HT1080 (cell line): ENCODE results near the gene UNC93B1. TPM values are rescaled to one million over a fixed set of nuclear protein-coding genes. Genes with fewer than 3 reads are reported as not detected.
"Not testable (repeated sequence)": the region's sequence is repeated elsewhere in the genome, so short reads cannot be mapped to it uniquely, and the experiment has no call there.

Source experiments
- DNase-seq: peaks from one replicate; pipeline ENCODE4 v3.0.0-alpha.2; 2015; ENCODE audit warnings: low read depth
- total RNA-seq: library from RNA; depleted of rRNA; stranded (reverse); fragments of >200 nt; shearing (Covaris generic); gene quantifications from 2 replicates; pipeline ENCODE4 v1.2.3, GENCODE V29; 2014

Gene UNC93B1
- total RNA-seq, 1 experiment from 2014 or later = 18.7 TPM

DNA sequence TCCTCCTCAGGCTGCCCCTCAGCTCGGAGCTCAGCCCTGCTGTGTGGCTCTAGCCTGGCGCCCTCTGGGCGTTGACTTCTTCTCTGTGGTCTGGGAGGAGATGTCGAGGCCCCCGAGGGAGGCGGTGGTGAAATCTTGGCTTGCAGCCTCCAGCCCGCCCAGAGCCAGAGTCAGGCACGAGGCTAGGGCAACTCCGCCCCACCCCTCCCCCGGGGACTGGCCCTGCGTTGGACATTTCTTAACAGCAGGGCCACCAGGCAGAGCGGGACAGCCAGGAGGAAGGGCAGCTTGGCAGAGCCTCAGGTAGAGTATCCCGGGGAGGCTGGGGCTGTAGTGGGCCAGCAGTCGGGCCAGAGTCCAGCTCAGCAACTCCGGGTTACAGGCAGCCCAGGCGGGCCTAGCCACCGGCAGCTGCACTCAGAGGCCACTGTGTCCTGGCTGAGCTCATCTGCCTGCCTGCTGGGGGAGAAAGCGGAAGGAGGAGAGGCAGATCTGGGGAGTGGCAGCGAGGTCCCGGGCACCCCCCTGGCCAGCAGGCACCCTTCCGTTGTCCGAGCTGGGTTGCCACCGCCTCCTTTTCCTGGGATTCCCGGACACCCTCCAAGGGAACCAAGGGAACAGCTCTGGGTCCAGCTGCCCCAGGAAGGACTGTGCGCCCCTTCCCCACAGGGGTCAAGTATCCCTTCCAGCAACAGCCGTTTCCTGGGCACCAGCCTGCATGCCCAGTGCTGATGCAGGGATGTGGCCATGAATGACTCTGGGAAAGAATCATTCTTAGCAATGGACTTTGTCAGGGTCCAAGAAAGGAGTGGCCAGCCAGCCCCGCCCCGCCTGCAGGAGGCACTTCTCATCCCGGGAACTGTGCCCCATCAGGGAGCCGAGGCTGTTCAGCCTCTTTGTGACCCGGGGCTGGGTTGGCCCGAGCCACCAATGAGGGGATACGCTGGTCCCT, 6.5 kb upstream of the UNC93B1 start, which contains the start of gene ALDH3B1:
TSS of gene ALDH3B1 (plus strand) at position 238 of the 952 bp plus-strand sequence. CDS start 4,971 bp downstream, outside the sequence.
- DNase-seq = peak; percentile 94

DNA sequence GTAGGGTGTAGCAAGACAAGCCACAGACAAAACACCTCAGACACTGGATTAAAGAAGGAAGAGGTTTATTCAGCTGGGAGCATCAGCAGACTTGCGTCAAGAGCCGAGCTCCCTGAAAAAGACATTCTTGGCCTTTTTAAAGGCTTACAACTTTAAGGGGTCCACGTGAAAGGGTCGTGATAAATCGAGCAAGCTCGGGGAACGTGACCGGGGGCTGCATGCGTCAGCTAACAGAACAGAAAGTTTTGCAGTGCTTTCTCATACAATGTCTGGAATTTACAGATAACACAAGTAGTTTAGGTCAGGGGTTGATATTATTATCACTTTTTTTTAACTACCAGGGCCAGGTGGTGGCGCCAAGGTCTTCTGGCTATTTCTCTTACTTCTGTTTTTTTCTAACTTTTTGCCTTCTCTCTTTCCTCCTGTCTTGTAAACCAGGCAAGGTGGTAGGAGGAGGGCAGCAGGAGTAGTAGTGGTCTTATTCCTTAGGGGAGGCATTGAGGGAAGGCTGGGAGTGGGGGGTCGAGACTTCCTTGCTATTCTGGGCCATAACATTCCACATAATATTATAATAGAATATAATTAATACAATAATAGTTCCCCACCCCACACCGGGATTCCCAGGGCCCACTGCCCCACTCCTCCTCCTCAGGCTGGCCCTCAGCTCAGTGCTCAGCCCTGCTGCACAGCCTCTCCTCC, 5.6 kb upstream of the UNC93B1 start:
- peak; percentile 80 for DNase-seq

DNA sequence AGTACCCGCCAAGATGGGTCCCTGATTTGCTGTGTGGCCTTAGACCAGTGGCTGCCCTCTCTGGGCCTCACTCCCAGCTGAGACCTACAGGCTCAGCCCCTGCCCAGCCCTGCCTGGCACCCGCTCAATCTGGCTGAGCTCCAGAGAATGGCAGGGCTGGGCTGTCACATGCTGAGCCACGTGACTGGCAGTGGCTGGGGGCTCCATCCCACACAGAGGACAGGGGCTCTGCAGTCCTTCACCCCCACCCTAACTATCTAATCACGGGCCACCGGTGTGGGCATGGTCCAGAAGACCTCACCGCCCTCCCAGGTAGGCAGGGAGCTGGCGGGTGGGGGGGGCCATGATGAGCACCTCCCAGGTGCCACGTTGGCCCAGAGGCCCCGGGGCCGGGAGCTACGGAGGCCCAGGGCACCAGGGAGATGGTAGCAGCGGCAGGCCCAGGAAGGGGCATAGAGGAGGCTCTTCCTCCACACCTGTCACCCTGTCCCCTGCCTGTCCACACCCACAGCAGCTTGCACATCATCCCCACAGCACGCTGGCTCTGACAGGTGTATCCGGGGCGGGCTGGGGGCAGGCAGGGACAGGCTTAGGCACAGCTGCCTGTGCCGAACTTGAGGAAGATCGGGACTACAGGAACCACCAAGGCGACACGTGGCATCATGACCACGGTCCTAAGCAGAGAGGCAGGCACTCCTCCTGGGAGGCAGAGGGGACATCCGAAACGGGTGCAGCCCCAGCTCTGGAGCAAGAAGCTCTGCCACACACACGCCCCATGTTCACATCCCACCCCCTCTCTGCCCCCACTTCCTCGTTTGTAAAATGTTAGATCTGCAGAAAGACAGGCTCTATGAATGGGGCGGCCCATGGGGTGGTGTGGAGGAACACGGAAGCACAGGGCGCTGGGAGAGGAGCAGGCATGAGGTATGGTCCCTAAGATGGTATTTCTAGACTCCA, 4.8 kb upstream of the UNC93B1 start:
- no peak for DNase-seq

DNA sequence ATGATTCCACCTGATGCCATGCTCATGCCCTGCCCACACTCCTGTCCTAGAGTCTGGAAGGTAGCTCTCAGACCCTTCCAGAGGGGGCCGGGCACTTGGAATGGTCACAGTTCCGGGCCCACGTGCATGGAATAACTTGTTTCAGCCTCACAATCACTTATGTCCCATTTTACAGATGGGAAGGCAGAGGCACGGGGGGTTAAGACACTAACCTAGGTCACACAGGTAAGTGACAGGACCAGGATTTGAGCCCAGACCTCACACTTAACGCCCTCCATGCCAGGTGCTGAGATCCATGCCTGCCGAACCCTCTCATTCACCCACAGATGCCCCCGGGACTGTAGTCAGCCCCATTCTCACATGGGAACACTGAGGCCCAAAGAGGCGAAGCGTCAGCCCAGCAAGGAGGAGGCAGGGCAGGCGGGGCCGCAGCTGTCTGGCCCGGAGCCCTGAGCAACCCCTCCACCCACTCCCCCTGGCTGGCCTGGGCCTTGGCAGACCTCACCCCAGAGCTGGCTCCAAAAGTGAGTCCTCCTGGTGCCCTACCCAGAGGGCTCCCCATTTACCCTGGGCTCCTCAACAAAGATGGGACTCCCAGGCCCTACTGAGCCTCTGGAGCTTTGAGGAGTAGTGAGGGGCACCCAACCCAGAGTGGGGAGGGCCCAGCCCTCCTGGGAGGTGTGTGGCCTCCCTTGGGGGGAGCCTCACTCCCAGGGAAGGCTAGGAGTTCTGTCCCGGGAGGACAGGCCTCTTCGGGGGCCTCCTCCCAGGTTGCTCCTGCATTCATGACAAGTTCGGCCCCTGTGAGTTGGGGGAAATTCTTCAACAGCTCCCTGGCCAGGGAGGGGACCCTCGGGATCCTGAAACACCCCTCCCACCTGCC, 3.8 kb upstream of the UNC93B1 start:
- DNase-seq = no peak

DNA sequence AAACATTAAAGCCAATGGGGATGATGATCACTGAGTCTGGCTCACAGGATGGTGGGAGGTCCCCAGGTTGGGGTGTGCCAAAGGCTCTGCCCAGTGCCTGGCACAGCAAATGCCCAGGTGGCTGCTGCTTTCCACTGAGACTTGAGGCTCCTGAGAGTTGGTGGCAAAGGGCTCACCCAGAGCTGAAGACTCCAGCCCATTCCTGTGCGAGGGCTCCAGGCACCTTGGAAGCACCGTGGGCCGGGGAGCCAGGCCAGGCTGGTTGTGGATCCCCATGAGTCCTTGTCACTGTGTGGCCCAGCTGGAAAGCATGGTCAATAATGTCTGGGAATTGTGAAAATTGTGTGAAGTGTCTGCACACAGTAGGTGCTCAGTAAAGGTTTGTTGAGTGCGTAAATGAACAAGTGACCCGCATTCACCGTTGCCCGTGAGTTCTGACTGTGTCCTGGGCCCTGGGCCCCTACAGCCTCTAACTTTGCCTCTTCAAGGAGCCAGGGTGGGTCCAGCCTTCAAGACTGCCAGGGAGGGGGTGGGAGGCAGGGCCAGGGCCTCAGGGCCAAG, 2.8 kb upstream of the UNC93B1 start:
- DNase-seq = no peak

DNA sequence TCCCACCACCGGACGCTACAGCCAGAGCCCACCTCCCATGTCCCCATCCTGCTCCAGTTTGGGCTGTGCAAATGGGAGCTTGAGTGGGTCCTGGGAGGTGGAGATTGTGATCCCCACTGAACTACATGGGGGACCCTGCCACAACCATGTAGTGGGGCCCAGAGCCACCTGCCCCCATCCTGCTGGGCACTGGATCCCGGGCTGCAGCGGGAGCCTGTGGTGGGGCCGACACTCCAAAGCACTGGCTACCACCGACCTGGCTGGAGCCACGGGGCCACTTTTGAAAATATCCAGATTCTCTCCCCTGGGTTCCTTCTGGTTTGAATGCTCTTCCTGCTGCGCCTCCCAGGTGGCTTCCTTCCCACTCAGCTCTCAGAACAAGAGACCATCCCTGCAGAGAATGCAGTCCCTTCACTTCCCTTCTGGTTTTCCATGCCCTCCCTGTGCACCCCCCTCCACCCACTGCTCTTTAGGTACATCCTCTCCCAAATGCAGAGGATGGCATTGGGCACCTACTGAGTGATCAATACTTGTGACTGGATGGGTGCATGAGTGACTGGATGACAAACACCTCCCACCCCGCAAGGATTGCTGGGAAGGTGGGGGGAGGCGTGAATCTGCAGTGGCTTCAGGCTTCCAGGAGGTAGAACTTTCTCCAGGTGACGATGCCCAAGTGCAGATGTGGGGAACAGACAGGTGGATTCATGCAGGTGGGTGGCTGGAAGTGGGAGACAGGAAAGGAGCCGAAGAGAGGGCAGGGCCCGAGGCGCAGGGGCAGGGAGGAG, 846 bp upstream of the UNC93B1 start:
- DNase-seq = no peak

DNA sequence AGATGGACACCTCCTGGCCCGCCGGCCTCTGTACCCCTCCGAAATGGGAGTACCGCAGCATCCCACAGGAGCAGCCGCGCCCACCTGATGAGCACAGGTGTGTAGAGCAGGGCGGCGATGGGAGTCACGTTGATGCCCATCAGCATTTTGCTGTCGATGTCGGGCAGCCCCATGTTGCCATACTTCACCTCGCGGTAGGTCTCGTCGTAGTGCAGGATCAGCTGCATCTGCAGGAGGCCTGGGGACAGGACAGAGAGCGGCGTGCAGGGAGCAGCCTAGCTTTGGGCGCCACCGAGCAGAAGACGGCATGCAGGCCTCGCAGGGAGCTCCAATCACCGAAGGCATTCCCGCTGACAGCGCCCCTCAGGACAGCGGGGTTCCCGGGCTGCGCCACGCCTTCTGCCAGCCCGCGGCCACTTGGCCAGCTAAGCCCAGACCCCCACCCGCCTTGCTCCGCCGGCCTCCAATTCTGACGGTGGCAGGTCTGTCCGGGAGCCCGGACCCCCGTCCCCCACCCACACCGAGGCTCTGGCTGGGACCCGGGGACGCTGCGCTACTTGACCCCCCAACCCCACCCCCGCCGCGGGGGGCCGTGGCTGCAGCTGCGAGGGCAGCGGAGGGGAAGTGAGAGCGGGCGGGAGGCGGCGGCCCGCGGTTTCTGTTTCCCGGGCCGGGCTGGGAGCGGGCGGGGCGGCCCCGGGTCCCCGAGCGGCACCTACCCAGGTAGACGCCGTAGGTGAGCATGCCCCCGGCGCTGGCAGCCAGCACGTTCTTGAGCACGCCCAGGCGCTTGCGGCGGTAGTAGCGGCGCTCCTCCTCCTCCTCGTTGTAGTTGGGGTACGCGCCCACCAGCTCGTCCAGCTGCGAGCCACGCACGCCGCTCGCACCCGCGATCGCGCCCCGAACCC, 705 bp downstream of the UNC93B1 start:
- no peak for DNase-seq

DNA sequence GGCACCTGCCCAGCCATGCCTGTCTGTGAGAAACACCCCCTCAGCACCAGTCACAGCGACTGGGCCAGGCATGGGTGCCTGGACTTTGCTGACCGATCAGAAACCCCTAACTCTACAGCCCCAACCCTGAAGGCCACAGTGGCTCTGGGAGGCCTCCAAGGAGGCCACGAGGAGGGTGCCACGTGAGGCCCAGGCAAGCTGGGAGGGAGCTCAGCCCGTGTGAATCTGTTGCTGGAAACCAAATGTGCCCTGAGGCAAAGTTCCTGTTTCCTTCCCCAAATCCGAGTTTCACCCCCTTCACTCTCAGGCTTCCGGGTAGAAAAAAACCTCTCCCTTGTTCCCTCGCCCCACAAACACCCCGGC, 1.3 kb downstream of the UNC93B1 start:
- DNase-seq = no peak

DNA sequence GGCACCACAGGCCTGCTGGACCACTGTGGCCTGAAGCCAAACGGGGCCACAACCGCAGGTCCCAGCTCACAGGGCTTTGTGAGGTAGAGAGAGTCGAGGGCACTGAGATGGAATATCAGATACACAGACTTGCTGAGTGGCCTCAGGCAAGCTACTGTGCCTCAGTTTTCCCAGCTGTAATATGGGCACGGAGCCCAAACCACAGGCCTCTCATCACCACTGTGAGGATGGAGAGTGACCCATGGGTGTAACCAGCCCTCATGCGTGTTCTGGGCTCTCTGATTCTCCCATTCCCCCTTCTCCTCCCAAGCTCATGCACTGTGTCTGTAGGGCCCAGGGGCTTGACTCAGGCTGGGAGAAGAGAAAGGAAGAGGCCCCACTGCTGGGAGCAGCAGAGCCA, 4.2 kb downstream of the UNC93B1 start:
- DNase-seq = no peak

DNA sequence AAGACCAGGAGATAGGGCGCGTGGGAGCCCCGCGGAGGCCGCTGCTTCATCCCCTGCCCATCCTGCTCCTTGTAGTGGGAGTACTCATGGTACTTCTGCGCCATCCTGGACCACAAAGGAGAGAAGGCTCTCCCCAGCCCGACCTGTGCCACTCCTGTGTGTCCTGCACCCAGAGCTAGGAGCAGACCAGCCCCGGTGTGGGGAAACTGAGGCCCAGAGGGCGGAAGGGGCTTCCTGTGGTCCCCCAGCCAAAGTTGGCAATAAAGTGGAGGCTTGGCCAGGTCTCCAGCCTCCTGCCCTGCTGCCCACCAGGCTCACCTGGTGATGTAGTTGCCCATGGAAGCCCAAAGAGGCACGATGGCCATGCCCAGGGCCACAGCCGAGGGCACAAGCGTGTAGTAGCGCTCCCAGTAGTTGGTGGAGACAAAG, 4.7 kb downstream of the UNC93B1 start:
- no peak for DNase-seq

DNA sequence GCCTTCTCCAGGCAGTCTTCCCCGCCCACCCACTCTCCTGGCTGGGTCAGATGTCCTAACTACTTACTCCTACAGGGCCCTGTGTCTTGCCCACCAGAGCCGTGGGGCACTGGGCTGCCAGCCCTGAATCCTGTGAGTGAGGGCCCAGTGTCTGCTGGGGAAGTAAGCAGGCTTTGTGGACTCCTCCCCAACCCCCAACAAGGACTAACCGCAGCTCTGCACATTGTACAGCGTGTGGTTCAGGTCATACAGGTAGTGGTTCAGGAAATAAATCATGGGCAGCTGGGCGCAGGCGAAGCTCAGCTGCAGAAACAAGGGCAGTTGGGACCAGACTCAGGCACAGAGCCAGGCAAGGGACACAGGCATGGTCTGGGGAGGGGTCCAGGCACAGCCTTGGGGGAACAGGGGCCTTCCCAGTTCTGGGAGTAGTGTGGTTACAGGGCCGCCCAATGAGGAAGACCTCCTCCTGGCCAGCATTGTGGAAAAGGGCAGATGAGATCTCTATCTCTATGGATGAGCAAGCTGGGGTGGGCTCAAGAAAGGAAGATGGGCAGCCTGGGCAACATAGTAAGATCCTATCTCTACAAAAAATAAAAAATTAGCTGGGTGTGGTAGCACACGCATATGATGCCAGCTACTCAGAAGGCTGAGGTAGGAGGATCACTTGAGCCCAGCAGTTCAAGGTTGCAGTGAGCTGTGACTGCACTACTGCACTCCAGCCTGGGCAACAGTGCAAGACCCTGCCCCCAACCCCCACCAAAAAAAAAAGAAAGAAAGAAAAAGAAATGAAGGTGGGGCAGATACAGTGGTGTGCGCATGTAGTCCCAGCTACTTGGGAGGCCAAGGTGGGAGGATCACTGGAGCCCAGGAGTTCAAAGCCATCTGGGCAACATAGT, 5.5 kb downstream of the UNC93B1 start:
- DNase-seq = no peak

DNA sequence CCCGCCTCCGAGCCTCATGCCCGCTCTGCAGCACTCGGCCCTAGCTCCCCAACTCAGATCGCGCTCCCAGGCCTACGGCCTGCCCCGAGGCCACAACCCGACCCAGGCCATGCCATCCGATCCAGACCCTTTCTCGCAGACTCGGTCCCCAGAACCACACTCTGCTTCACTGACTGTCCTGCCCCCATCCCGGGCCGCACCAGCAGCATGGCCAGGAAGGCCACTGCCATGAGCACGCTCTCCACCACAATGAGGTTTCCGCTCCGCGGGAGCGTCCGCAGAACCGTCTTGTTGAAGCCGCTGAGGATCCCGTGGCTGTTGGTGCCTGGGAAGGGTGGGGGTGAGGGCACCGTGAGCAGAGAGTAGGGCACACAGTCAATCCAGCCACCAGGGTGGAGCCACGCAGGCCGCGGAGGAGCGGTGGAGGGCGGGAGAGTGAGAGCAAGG, 6.4 kb downstream of the UNC93B1 start:
- no peak for DNase-seq

DNA sequence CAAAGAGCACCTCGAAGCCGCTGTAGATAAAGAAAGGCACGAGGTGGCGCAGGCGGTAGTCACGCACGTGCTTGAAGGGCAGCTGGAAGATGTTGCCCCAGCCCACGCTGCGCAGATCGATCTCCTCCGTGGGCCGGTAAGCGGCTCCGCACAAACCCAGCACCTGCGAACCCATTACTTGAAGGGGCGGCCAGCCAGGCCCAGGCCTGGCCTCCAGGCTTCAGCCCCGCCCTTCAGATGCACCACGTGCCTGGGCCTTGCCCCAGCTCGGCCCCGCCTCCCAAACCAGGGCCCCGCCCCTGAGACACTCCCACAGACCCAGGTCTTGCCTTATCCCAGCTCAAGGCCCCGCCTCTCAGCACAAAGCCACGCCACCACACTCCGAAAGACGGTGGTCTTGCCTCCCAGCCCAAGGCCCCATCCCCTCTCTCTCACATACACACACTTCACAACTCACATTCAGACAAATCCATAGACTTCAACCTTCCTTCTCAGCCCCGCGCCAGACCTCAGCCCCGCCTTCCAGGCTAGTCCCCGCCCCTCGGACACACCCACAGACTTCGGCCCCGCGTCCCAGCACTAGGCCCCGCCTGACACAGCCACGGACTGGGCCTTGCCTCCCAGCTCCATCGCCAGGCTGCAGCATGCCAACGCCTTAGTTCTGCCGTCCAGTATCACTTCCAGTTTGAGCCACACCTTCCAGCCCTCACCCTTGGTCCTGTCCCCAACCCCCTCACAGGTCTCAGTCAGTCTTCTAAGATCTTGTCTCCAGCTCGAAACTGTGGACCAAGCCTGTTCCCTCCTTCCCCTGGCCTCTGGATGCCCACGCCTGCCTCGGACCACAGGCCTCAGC, 7.0 kb downstream of the UNC93B1 start:
- DNase-seq = no peak

DNA sequence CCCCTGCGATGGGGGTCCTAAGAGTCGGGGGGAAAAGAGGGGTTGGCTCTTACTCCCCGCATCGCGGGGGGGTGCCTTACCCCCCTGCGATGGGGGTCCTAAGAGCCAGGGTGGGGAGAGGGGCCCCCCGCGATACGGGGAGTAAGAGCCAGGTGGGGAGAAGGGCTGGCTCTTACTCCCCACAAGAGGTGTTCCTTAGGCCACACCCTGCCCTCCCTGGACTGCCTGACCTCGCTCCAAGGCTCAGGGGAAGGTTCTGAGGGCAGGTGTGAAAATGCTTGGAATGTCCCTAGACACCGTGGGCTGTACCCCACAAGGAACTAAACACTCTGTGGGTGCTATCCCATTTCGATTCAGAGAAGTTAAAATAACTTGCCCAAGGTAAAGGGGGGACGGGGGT, 7.8 kb downstream of the UNC93B1 start:
- DNase-seq = no peak

DNA sequence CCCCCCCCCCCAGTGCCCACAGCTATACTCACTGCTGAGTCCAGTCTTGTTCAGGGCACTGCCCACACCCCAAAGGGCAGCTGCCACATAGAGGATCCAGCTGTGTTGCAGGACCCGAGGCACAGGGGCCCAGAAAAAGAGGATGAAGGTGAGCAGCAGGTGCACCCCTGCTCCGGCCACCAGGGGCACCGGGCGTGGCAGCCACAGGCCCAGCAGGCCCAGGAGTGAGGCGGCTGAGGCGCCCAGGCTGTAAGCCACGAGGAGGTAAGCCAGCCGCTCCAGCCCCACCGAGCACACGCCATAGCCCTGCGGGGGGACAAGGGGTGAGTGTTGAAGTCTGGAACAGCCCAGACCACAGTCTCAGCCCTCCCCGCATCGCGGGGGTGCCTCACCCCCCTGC, 8.3 kb downstream of the UNC93B1 start:
- DNase-seq = not testable (repeated sequence)

DNA sequence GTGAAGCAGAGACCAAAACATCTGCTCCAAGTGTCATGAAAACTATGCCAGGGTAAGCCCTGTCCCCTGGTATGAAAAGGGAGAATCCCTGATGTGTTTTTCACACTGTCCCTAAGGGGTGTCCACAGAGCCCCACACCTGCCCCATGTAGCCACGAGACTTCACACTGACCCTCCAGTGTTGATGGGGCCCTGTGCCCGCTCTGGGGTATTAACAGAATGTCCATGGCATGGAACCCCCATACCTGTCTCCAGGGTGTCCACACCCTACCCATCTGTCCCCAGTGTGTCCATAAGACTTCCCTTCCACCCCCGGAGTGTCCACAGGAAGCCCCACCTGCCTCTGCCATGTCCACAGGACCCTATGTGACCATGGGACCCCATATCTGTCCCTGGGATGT, 8.8 kb downstream of the UNC93B1 start:
- DNase-seq = not testable (repeated sequence)
